HG02852 (cell line): ENCODE measurements around the gene STUM.
"Not testable (repeated sequence)": the region's sequence is repeated elsewhere in the genome, so short reads cannot be mapped to it uniquely, and the experiment has no call there.

ENCODE experiments used
- ATAC-seq: cut with Tn5 transposase; IDR thresholded peaks from one replicate; pipeline ENCODE4 v1.9.1; 2021; ENCODE audit warnings: mild to moderate bottlenecking, moderate library complexity; ENCODE audit not compliant: unreplicated experiment

The STUM gene

DNA sequence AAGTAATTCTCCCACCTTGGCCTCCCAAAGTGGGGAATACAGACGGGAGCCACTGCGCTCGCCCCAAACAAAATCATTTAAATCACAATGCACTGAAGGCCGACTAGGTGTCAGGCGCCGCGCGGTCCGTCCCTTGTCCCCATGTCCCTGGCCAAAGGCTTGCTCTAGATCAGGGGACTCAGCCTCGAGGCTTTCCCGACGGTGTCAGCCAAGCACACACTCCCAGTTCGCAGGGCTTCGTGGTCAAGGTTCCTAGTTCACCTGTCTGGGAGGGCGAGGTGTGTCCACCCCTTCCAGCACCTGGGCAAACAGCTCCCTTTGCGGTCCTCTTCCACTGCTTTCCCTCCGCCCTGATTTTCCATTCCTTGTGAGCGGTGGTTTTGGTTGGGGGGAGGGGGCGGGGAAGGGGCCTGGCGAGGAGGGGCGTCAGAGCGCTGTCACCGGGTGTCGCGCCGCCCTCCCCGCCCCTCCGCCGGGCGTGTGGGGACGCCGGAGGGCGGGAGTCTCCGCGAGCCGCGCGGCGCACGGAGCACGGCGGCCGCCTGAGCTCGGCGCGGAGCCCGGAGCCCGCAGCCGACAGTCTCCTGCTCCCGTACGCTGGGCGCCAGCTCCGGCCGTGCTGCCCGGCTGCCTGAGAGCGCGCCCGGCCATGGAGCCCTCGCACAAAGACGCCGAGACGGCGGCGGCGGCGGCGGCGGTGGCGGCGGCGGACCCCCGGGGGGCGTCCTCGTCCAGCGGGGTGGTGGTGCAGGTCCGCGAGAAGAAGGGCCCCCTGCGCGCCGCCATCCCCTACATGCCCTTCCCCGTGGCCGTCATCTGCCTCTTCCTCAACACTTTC lies at the start of gene STUM:
TSS of gene STUM (plus strand) at position 509 of the 838 bp plus-strand sequence. CDS start at position 650, 141 bp downstream.
- no peak for ATAC-seq

DNA sequence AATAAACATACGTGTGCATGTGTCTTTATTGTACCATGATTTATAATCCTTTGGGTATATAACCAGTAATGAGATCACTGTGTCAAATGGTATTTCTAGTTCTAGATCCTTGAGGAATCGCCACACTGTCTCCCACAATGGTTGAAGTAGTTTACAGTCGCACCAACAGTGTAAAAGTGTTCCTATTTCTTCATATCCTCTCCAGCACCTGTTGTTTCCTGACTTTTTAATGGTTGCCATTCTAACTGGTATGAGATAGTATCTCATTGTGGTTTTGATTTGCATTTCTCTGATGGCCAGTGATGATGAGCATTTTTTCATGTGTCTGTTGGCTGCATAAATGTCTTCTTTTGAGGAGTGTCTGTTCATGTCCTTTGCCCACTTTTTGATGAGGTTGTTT lies 48.9 kb upstream of the STUM start:
- ATAC-seq, result not testable (repeated sequence)

DNA sequence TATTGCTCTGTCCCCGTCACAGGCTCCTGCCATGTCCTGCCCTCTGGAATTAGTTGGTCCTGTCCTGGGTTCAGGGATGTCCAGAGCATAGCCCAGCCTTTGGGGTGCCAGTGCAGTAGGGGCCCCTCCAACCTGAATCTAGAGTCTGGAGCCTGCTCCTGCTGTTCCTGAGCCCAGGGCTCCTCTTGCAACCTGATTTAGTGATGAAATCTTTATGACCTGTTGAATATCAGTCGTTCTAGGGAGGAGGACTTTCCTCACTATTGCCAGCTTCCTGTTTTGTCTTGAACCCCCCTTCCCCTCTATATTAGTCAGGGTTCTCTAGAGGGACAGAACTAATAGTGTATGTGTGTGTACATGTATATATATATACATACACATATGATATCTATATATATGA lies 42.5 kb upstream of the STUM start:
- no peak for ATAC-seq

GRCh38 chr1:226506921-226507320 lies 41.6 kb upstream of the STUM start:
- ATAC-seq, result no peak

DNA sequence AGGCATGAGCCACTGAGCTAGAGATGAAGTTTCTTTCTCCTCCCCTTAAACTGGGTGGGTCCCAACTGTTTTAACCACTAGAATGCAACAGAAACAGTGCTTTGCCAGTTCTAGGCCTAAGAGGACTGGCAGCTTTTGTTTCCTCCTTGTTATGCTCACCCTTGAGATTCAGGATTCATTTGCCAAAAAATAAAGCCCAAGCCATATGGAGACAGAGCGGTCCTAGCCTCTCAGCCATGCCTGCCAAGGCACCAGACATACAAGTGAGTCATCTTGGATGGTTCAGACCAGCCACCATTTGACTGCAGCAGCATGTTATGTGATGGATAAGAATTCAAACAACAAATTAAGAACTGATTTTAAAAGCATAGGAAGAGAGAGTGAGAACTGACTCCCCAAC lies 38.1 kb upstream of the STUM start:
- no peak for ATAC-seq

GRCh38 chr1:226511296-226511695 lies 37.3 kb upstream of the STUM start:
- no peak for ATAC-seq

DNA sequence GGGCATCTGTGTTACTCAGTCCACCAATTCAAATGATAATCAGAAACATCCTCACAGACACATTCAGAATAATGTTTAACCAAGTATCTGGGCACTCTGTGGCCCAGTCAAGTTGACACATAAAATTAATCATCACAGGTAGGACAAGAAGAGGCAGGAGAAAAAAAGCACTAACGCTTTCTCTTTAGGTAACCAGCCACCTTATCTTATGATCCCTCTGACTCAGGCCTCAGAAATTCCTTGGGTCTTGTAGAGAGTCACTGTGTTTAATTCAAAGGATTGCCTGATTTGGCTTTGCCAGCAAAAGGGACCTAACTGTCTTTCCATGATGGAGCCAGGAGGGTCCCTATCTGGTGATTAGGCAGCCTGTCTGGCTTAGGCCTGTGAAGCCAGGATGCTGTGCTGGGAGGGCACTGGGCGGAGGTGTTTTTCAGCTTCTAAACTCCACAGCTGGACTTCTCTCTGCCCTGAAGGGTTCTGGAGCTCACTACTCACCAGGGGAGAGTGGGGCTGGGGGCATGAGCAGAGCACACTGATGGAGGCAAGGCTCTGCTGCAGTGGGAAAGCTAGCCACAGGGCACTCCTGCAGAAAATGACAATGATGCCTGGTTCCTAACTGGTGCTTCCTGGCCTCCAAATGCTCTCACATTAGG lies 36.4 kb upstream of the STUM start:
- no peak for ATAC-seq

- no peak for ATAC-seq
Observed at GRCh38 chr1:226518375-226518774, 30.2 kb upstream of the STUM start.

- ATAC-seq, result no peak
Observed at GRCh38 chr1:226519135-226519534, 29.4 kb upstream of the STUM start.

GRCh38 chr1:226519716-226520598 lies 28.6 kb upstream of the STUM start:
- ATAC-seq, result no peak

- no peak for ATAC-seq
Observed at GRCh38 chr1:226520640-226521355, 27.8 kb upstream of the STUM start.

- no peak for ATAC-seq
Observed at GRCh38 chr1:226523646-226524406, 24.7 kb upstream of the STUM start.

GRCh38 chr1:226524547-226524946 lies 24.0 kb upstream of the STUM start:
- ATAC-seq, result no peak

- ATAC-seq, result no peak
Observed at GRCh38 chr1:226525750-226526149, 22.8 kb upstream of the STUM start.

GRCh38 chr1:226526801-226527595 lies 21.6 kb upstream of the STUM start:
- ATAC-seq, result no peak

DNA sequence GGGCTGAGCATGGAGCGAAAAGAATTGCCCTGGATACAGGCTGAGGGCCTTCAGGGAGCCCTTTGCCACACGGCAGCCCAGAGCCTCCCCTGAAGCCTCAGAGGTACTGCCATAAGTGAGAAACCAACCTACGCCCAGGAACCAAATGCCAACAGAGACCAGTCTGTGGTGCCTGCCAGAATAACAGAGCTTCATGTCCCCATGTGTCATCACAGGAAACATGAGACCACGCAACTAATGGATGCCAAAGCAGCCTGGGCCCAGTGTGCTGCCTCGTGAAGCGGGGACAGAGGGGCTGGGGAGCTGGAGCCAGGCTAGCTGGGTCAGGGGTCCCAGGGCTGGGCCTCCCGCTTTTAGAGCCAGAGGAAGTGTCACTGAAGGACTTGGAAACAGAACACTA lies 18.7 kb upstream of the STUM start:
- ATAC-seq, result no peak

GRCh38 chr1:226530591-226530990 lies 18.0 kb upstream of the STUM start:
- no peak for ATAC-seq

- ATAC-seq, result no peak
Observed at GRCh38 chr1:226531360-226532093, 17.0 kb upstream of the STUM start.

GRCh38 chr1:226532553-226532952 lies 16.0 kb upstream of the STUM start:
- no peak for ATAC-seq
